GM19239 (cell line): ENCODE results near the gene FBXW4.
A peak's percentile ranks its signal among the peaks of the same experiment; 100 is the strongest.

Experiments used
- DNase-seq: peaks from one replicate; pipeline ENCODE4 v3.0.0; 2011; ENCODE audit warnings: low spot score; ENCODE audit not compliant: insufficient read length
- FAIRE-seq: peaks from 2 replicates; lab custom pipeline; 2011; peaks lifted over from hg19 to GRCh38; lab: Jason Lieb, UNC

The FBXW4 gene

DNA sequence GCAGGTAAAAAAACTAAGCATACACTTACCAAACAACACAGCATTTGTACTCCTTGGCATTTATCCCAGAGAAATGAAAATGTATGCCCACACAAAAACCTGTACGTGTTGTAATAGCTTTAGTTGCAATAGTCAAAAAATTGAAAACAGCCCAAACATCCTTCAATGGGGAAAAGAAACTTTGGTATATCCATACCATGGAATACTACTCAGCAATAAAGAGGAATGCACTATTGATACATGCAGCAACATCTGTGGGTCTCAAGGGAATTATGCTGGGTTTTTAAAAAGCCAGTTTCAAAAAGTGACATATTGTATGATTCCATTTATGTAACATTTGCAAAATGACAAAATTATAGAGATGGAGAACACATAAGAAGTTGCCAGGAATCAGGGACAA lies 71.4 kb downstream of the FBXW4 start:
- FAIRE-seq (no peak), DNase-seq (no peak)

GRCh38 chr10:101619983-101620382 lies 75.0 kb downstream of the FBXW4 start:
- DNase-seq (no peak), FAIRE-seq (no peak)

GRCh38 chr10:101618871-101619270 lies 76.1 kb downstream of the FBXW4 start:
- no peak for FAIRE-seq

GRCh38 chr10:101617824-101618568 lies 77.0 kb downstream of the FBXW4 start:
- DNase-seq (no peak), FAIRE-seq (no peak)

More at GRCh38 chr10:101618871-101619270, 76.1 kb downstream of the FBXW4 start:
- no peak for DNase-seq

DNA sequence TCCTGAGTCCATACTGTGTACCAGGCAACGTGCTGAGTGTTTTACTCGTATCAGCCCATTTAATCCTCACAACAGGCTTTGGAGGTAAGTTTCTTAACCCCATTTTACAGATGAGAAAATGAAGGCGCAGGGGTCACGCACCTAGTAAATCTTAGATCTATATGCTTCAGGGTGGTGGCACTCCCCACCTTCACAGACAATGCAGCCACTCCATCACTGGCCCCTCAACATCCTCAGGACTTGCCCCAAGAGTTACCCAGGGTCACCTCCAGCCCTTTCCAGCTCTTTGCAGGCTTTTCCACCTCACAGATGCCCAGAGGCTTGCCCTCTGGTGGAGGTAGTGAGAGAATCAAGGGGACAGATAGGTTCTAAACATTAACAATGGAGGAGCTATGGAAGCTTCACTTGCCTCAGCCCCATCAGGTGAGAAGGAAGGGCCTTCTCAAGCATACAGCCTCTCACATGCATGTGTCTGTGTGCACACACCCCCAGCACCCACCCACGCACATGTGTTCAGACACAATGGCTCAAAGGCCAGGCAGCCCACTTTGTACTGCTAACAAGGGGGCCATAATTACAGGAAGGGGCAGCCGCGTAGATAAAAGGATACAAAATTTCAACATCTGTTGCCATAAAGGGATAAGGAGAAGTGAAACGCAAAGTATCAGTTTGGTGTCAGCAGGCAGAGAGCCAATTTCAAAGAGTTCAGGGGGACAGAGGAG lies 77.7 kb downstream of the FBXW4 start:
- FAIRE-seq (no peak), DNase-seq (peak; percentile 40)

- DNase-seq (no peak), FAIRE-seq (no peak)
Measured at GRCh38 chr10:101616415-101617101, 78.4 kb downstream of the FBXW4 start.

- DNase-seq (no peak), FAIRE-seq (no peak)
Measured at GRCh38 chr10:101615525-101616116, 79.3 kb downstream of the FBXW4 start.

GRCh38 chr10:101614663-101615524 lies 80.1 kb downstream of the FBXW4 start:
- DNase-seq = no peak
- FAIRE-seq = no peak

DNA sequence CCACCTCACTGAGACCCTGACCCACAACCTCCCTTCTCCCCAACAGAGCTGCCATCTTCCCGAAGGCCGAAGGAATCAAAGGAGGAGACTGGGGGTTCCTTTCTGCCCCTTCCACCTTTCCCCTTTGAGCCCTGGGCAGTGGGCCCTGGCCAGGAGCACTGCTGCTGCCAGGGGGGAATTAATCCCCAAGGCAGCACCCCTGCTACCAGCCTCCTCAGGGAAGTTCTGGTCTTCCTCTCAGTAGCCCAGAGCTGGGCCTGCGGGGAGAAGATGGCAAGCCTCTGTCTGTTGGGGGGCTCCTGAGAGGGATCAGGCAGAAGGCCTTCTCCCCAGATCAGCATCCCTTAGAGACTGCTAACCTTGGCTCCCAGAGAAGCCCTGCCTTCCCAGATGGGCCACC lies 81.3 kb downstream of the FBXW4 start:
- DNase-seq (no peak), FAIRE-seq (no peak)

DNA sequence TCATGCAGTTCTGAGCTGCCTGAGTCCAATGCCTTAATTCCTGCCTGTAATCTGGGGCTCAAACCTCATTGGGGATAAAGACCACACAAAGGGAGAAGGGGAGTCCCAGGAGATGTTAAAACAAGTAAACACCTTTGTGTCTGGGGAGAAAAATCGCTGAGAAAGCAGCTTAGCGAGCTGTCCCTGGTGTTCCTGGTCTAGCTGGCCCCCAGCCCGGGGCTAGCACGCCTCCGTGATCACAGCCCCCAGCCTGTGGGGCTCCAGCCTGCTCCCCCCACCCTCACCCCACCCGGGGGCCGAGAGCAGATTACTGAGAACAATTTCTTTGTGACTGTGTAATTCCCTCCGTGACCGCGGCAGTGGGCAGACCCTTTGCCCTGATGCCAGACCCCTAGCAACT lies 82.1 kb downstream of the FBXW4 start:
- FAIRE-seq (no peak), DNase-seq (no peak)

DNA sequence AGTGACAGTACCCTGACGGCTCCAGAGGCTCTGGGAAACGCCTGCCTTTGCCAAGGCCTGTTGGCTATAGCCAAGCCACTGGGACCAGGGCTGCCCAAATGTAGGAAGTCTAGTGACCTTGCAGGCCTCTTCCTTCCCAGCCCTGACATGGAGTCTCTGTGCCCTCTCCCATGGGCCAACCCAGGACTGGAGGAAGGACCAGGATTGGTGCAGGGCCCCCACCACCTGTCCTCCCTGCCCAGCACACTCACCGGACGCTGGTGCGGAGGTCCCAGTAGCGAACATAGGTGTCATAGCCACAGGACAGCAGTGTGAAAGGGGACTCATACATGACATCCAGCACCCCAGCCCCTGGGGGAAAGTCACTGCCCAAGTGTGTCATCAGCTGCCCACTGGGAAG lies 82.9 kb downstream of the FBXW4 start:
- no peak for DNase-seq
- FAIRE-seq = no peak

DNA sequence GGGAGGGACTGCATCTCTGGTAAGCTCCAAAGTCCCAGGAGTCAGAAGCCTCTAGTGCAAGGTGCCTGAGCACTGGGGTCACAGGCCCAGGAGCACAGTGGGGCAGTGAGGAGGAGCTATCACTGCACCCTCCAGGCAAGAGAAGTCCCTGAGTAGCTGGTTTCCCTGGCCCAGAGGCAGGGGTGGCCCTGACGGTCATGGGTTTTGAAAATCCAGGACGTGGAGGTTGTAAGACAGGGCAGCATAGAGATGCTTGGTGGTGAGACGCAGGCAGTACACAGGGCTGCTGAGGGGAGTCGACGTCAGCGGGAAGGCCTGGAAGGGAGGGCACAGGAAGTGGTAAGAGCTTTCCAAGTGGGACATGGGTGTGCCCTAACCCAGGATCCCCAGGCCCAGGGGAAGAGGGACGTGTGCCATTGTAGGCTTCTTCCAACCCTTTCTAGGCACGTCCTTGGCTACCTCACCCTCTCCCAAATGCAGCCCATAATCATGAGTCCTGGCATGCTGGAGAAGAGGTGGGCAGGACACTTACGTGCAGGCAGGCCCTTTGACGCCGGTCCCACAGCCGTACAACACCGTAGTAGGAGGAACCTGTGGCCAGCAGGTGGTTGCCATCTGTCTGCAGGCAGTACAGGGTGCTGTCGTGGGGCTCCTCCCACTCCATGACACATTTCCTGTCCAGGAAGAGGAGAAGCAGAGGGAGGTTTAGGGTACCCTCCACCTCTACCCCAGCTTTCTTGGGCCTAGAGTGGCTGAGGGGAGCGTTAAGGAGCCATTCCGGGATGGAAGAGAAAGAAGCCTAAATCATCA lies 83.7 kb downstream of the FBXW4 start:
- no peak for FAIRE-seq
- no peak for DNase-seq

- DNase-seq (no peak), FAIRE-seq (no peak)
Measured at GRCh38 chr10:101609481-101609880, 85.5 kb downstream of the FBXW4 start.

- FAIRE-seq = no peak
Measured at GRCh38 chr10:101607124-101607523, 87.8 kb downstream of the FBXW4 start.

DNA sequence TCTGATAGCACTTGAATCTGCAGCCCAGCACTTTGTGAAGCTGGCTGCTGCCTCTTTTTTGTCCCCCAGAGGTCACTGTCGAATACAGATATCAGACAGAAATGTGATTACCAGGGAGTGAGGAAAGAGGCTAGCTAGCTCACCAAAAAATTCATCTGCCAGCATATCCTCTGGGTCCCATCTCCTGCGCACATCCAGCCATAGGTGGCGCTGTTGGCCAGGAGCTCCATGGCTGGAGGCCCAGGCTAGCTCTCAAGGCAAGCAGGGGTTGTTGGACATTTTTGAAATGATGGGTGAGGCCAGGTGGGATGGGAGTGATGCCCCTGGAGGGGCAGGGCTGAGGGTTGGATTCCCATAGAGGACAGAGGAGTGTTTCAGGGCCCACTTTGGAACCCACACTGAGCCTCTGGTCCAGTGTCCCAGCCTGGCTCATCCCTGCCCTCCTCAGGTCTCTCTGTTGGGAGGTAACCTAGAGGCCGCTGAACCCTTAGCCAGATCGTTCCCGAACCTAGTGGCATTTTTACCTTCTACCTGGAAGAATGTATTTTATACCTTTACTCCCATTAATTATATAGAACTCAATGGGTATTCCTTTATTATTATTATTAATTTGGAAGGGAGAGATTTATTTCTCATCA lies 92.1 kb downstream of the FBXW4 start:
- DNase-seq = peak; percentile 46
- peak; percentile 72 for FAIRE-seq

More at GRCh38 chr10:101607124-101607523, 87.8 kb downstream of the FBXW4 start:
- DNase-seq = no peak

GRCh38 chr10:101601541-101601940 lies 93.4 kb downstream of the FBXW4 start:
- FAIRE-seq = no peak
- DNase-seq = no peak

GRCh38 chr10:101597091-101597900 lies 97.7 kb downstream of the FBXW4 start:
- no peak for FAIRE-seq
- DNase-seq = no peak
